OCI-LY3 (cell line): ENCODE measurements around the gene PRDM4.

ENCODE experiments used
- CTCF ChIP-seq: fragments of 200-600, 300-600 bp; sonication (generic); IDR thresholded peaks from 2 replicates; pipeline ENCODE4 v1.5.1; 2014; ENCODE audit warnings: antibody characterized with exemption, low read length, low read depth
- EZH2phosphoT487 ChIP-seq: fragments of 200-600 bp; shearing (Covaris generic); IDR thresholded peaks from 2 replicates; pipeline ENCODE4 v1.6.1; 2018; ENCODE audit warnings: antibody characterized with exemption, mixed run types, low read depth

DNA sequence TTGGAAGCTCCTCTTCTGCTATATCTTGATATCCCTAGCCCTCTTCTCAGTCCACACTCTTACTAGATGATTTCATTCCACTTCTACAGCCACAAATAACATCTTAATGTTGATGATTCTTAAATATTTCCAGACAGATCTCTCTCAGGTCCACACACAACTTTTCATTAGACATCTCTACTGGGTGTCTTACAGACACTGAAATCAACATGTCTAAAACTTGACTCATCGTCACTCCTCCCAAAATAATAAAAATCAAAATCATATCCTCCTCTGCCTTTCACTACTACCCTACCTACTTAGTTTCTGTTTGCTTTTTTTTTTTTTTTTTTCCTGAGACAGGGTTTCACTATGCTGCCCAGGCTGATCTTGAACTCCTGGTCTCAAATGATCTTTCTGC, 11.9 kb downstream of the PRDM4 start:
- TF ChIP-seq CTCF, result no peak
- TF ChIP-seq EZH2phosphoT487, result no peak
